Left lobe of liver (tissue), 2 donors: ENCODE data around the gene ELAPOR2. TPM values are rescaled to one million over a fixed set of nuclear protein-coding genes. Genes with fewer than 3 reads are reported as not detected.
"Not testable (repeated sequence)": the region's sequence is repeated elsewhere in the genome, so short reads cannot be mapped to it uniquely, and the experiment has no call there.

Experiments used
- ATAC-seq: fragments of 200-7000 bp; cut with Tn5 transposase; one replicate; pipeline ENCODE4 v1.9.1; 2020; ENCODE audit warnings: mild to moderate bottlenecking, moderate library complexity
- DNase-seq: peaks from one replicate; pipeline ENCODE4 v3.0.0-alpha.2; 2020; ENCODE audit warnings: low spot score
- total RNA-seq: library from RNA; stranded (reverse); gene quantifications from one replicate; pipeline ENCODE4 v1.2.1, GENCODE V29; 2021
- donor health status: DM: no; HTN: no; CAD: no; lungs with moderate emphysema.
- donor health status: DM: no; HTN: yes; CAD: no.

ELAPOR2 gene
- 0.75 TPM for total RNA-seq

- ATAC-seq (peak; percentile 92), DNase-seq (peak; percentile 51)
Measured at GRCh38 chr7:87059525-87060287, at the start of gene ELAPOR2. Gene ELAPOR2 (minus strand): TSS chr7:87059654. CDS start chr7:87059513, 141 bp downstream.

- ATAC-seq, result no peak
- no peak for DNase-seq
Measured at GRCh38 chr7:87107949-87108776, 48.7 kb upstream of the ELAPOR2 start.

- ATAC-seq (no peak), DNase-seq (no peak)
Measured at GRCh38 chr7:87106974-87107612, 47.6 kb upstream of the ELAPOR2 start.

GRCh38 chr7:87105401-87105800 lies 45.9 kb upstream of the ELAPOR2 start:
- ATAC-seq, result no peak
- no peak for DNase-seq

GRCh38 chr7:87100326-87100725 lies 40.9 kb upstream of the ELAPOR2 start:
- DNase-seq, result no peak
- no peak for ATAC-seq

- ATAC-seq, DNase-seq: not testable (repeated sequence)
Measured at GRCh38 chr7:87097375-87097774, 37.9 kb upstream of the ELAPOR2 start.

GRCh38 chr7:87094322-87094721 lies 34.9 kb upstream of the ELAPOR2 start:
- ATAC-seq (no peak), DNase-seq (no peak)

- ATAC-seq, result no peak
- DNase-seq, result no peak
Measured at GRCh38 chr7:87092568-87093091, 33.2 kb upstream of the ELAPOR2 start.

- no peak for DNase-seq
- ATAC-seq, result no peak
Measured at GRCh38 chr7:87091487-87092066, 32.1 kb upstream of the ELAPOR2 start.

- ATAC-seq (no peak), DNase-seq (no peak)
Measured at GRCh38 chr7:87083865-87084519, 24.5 kb upstream of the ELAPOR2 start.

GRCh38 chr7:87082675-87083074 lies 23.2 kb upstream of the ELAPOR2 start:
- DNase-seq (no peak), ATAC-seq (no peak)

- ATAC-seq (no peak), DNase-seq (no peak)
Measured at GRCh38 chr7:87075671-87076404, 16.4 kb upstream of the ELAPOR2 start.

- no peak for ATAC-seq
- DNase-seq, result no peak
Measured at GRCh38 chr7:87067788-87068187, 8.3 kb upstream of the ELAPOR2 start.

- ATAC-seq (no peak), DNase-seq (no peak)
Measured at GRCh38 chr7:87060288-87060537, 759 bp upstream of the ELAPOR2 start.

- DNase-seq (no peak), ATAC-seq (no peak)
Measured at GRCh38 chr7:87058744-87059524, 520 bp downstream of the ELAPOR2 start.

GRCh38 chr7:87057210-87057609 lies 2.2 kb downstream of the ELAPOR2 start:
- DNase-seq, result no peak
- no peak for ATAC-seq

- ATAC-seq, result no peak
- no peak for DNase-seq
Measured at GRCh38 chr7:87056346-87056745, 3.1 kb downstream of the ELAPOR2 start.

- DNase-seq, result no peak
- ATAC-seq, result no peak
Measured at GRCh38 chr7:87048839-87049238, 10.6 kb downstream of the ELAPOR2 start.

- ATAC-seq (no peak), DNase-seq (no peak)
Measured at GRCh38 chr7:87046456-87046855, 13.0 kb downstream of the ELAPOR2 start.
